ENCODE data around the gene G2E3. TPM values are rescaled to one million over a fixed set of nuclear protein-coding genes. Genes with fewer than 3 reads are reported as not detected.

G2E3 gene
- total and polyA plus RNA-seq, 2 of the 4 experiments (the other 2 are of a cell fraction), result 9.6 to 19.4 TPM

DNA sequence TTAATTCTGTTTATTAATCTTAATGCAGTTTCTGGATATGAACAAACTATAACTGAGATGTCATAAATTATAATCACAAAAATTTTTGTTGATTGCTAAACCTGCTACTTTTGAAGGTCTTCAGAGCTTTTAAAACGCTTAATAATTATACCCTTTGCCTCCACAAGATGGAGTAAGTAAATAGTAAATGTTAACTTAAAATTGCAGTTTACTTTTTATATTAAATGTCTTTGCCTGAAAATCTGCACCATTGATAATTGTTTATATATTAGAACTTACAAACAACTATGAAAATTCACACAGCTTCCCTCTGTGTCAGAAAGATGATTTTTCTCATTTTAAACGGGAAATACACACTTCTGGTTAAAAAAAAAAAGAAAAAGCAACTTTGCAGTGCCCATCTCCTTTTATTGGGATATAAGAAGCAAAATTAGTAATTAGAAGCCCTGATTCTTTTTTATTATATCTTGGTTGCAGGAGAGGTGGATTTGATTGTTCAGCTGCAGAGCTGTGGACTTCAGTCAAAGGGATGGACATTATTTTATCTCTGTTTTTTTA is 98.7 kb downstream of the G2E3 start:
- Histone ChIP-seq H3K79me1 (ENCODE audit: low read depth in 1 of 2, low read length in 2 of 2) (peaks cover 11 to 23% of the 10 kb centered on the region in 2 experiments; a peak in 3 of 4 replicates), H3K4me1 (ENCODE audit: control insufficient read depth, insufficient read depth, low read length) (peaks cover 2% of the 10 kb centered on the region; the same call in 1 of the 2 replicates), H2BK5ac (ENCODE audit: low read depth, low read length, poor library complexity, severe bottlenecking) (no peak overlapping the region), H3K4ac (ENCODE audit: low read depth, low read length) (no peak overlapping the region), H3K27me3 (ENCODE audit: control insufficient read depth, insufficient read depth, low read length) (no peaks in the 10 kb centered on the region), H3K9me3 (ENCODE audit: control insufficient read depth, insufficient read depth, low read length) (no peaks in the 10 kb centered on the region), H3K27ac (ENCODE audit: insufficient read depth, low read length) (no peak overlapping the region), H3K18ac (ENCODE audit: low read depth, low read length) (no peak overlapping the region), H3K4me2 (ENCODE audit: low read depth, low read length) (no peak overlapping the region), H4K20me1 (ENCODE audit: insufficient read depth, low read length) (peaks cover 5% of the 10 kb centered on the region; the same call in 1 of the 2 replicates), H3K14ac (replicated peaks; ENCODE audit: low read depth, low read length) (no peak overlapping the region), H3K4me3 (ENCODE audit: insufficient read depth, low read depth, low read length) (no peak overlapping the region), H2BK20ac (ENCODE audit: low read depth, low read length) (no peak overlapping the region), H4K91ac (ENCODE audit: insufficient read depth, low read depth, low read length) (no peak overlapping the region), H2BK120ac (ENCODE audit: low read depth, low read length) (no peak overlapping the region), H3K23ac (ENCODE audit: low read depth, low read length) (no peak overlapping the region), H3K56ac (ENCODE audit: extremely low read depth, insufficient read depth, low read length) (no peak overlapping the region), H2BK15ac (ENCODE audit: low read depth, low read length) (no peak overlapping the region), H2AFZ (replicated peaks; ENCODE audit: low read length, poor library complexity) (no peak overlapping the region), H4K8ac (ENCODE audit: low read depth in 2 of 2, low read length in 2 of 2) (no peak overlapping the region), H3K9ac (ENCODE audit: low read depth, low read length) (no peak overlapping the region), H2AK9ac (replicated peaks; ENCODE audit: low read depth, low read length, poor library complexity) (no peak overlapping the region), H3K9me1 (ENCODE audit: insufficient read depth, low read length) (no peaks in the 10 kb centered on the region; the same call in none of the 2 replicates), H2AK5ac (ENCODE audit: low read depth, low read length) (no peak overlapping the region), H3K36me3 (ENCODE audit: control insufficient read depth, insufficient read depth, low read length) (peaks cover 34% of the 10 kb centered on the region), H4K5ac (ENCODE audit: low read depth, low read length) (no peak overlapping the region)
- WGBS, 2 experiments (ENCODE audit: extremely low coverage in 2 of 2, insufficient read length in 1 of 2), result no CpG with 5 or more reads among the region's 2 CpGs
- CTCF ChIA-PET, result interaction anchor here (0.6 to 0.7 kb wide), 2 partner anchors 122 to 1601 kb away, joined by 3 read pairs; no protein-coding TSS in a partner anchor
- DNase-seq (peak; percentile 7), ATAC-seq (ENCODE audit: low read depth) (no peak)
- in situ Hi-C loops (cut with MboI; ENCODE audit: low sequenced_read_pairs), result loop anchor here (10.0 kb wide), 1 partner anchor 247 kb away; no protein-coding TSS in a partner anchor
- POLR2A ChIA-PET (ENCODE audit: unreplicated experiment), result no interaction called here
- no TSS peak for BruUV-seq (replicated peaks)
- dilution Hi-C loops (cut with HindIII; ENCODE audit: low sequenced_read_pairs, unreplicated experiment), result no loop called here
- intact Hi-C loops (cut with micrococcal nuclease), result loop anchor here (2.0 kb wide), 1 partner anchor 249 kb away; no protein-coding TSS in a partner anchor
- no peak for TF ChIP-seq FOS (IDR thresholded peaks at IDR 0.05; ENCODE audit: low read depth, low read length)
- TF ChIP-seq, protein P1, sequence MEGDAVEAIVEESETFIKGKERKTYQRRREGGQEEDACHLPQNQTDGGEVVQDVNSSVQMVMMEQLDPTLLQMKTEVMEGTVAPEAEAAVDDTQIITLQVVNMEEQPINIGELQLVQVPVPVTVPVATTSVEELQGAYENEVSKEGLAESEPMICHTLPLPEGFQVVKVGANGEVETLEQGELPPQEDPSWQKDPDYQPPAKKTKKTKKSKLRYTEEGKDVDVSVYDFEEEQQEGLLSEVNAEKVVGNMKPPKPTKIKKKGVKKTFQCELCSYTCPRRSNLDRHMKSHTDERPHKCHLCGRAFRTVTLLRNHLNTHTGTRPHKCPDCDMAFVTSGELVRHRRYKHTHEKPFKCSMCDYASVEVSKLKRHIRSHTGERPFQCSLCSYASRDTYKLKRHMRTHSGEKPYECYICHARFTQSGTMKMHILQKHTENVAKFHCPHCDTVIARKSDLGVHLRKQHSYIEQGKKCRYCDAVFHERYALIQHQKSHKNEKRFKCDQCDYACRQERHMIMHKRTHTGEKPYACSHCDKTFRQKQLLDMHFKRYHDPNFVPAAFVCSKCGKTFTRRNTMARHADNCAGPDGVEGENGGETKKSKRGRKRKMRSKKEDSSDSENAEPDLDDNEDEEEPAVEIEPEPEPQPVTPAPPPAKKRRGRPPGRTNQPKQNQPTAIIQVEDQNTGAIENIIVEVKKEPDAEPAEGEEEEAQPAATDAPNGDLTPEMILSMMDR (conservative IDR thresholded peaks at IDR 0.05; ENCODE audit: low read depth, low read length), result peak; percentile 37

Data from IMR-90 (cell line).